Right lobe of liver (tissue), 6 donors: ENCODE results near the gene KIF13A. TPM values are rescaled to one million over a fixed set of nuclear protein-coding genes. Genes with fewer than 3 reads are reported as not detected.
A peak's percentile ranks its signal among the peaks of the same experiment; 100 is the strongest.

Source experiments
- ATAC-seq, 4 donors: fragments of 200-7000 bp; cut with Tn5 transposase; one replicate each; pipeline ENCODE4 v1.9.1; 2020; ENCODE audit warnings: mild to moderate bottlenecking in 4 of 4, moderate library complexity in 4 of 4
- DNase-seq, 3 donors: peaks; one replicate each; pipeline ENCODE4 v3.0.0-alpha.2; 2020
- H3K27ac ChIP-seq, 3 donors: fragments of 200-600 bp; one replicate each; pipeline ENCODE4 v1.8.0; 2022
- H3K27me3 ChIP-seq, 2 donors: fragments of 200-600 bp; one replicate each; pipeline ENCODE4 v1.8.0; 2022
- H3K36me3 ChIP-seq, 4 donors: fragments of 200-600 bp; sonication (generic) in 1 of 4; one replicate each; pipeline versions ENCODE4 v1.5.1 to v1.8.0; 2017 to 2022; ENCODE audit warnings: control low read depth in 1 of 4
- H3K4me1 ChIP-seq, 4 donors: fragments of 200-600 bp; sonication (generic) in 1 of 4; one replicate each; pipeline versions ENCODE4 v1.5.1 to v1.8.0; 2017 to 2022; ENCODE audit warnings: control low read depth in 1 of 4
- H3K4me3 ChIP-seq, 3 donors: fragments of 200-600 bp; one replicate each; pipeline ENCODE4 v1.8.0; 2022
- H3K9me3 ChIP-seq, 4 donors: fragments of 200-600 bp; sonication (generic) in 1 of 4; one replicate each; pipeline versions ENCODE4 v1.5.1 to v1.8.0; 2017 to 2022; ENCODE audit warnings: control low read depth in 1 of 4
- POLR2A ChIP-seq: fragments of 450-650 bp; IDR thresholded peaks from one replicate; pipeline ENCODE4 v1.6.1; 2017; ENCODE audit warnings: antibody characterized with exemption, mild to moderate bottlenecking
- WGBS: methylation state at CpG from one replicate; pipeline ENCODE4 v1.1.6; 2018; ENCODE audit warnings: low coverage, low lambda C conversion rate; ENCODE audit not compliant: insufficient coverage; ENCODE audit errors: missing lambda C conversion rate; 5-methylcytosine and 5-hydroxymethylcytosine counted together
- intact Hi-C, 2 donors: fragments of 100-400 bp; cut with DNase I; formaldehyde crosslinking; loops; one replicate each; pipeline versions ENCODE4 v1.11.2 to v1.14.1; 2022
- total RNA-seq, 6 experiments: library from RNA; depleted of rRNA in 2 of 6; stranded (reverse); fragments of >200 nt in 2 of 6; fragmentation: NEBNext Ultra II Directional in 3 of 6; extraction: Animal tissue kit (Norgen Biotek cat#: 25700) in 3 of 6; gene quantifications; one replicate each; pipeline versions ENCODE4 v1.1.0 to v1.2.4, GENCODE V29; 2016 to 2023
- TF ChIP-seq, protein P1 (sequence below), 4 donors: fragments of 200-600 bp in 3 of 4; fragments of 450-650 bp in 1 of 4; IDR thresholded peaks; one replicate each; pipeline versions ENCODE4 v1.5.1 to v1.8.0; 2016 to 2022; ENCODE audit warnings: antibody characterized with exemption in 4 of 4, mild to moderate bottlenecking in 2 of 4
- donor health status: DM: no; HTN: yes; CAD: no.
- donor health status: DM: no; HTN: no; CAD: no.
- donor health status: DM: no; HTN: no; CAD: no.
- donor health status: DM: no; HTN: yes; CAD: no.
- donor health status: DM: no; HTN: yes; CAD: no.

KIF13A gene
- total RNA-seq, 6 experiments from 2014 or later: 17.7 to 19.4 (median 18.4) TPM

DNA sequence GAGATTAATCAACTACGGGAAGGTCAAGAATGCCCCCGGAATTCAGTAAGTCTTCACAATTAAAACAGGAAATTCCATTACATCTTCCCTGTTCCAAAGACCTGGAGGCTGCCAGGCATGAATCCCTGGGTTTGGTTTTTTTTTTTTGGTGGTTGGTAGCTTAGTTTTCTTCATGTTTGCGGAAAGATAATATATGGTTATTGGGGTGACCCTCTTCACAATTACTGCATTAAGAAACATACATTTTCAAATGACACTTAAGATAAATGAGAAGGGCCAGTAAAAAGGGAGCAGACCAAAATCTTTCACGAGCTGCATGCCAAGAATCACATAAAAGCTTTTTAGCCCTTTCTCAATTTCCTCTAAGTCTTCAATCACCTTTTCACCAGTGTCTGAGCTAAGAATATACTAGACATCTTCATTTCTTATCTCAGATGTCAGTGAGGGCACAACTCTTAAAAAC is 64.0 kb downstream of the KIF13A start:
- intact Hi-C loops: no loop called here
- Histone ChIP-seq H3K27me3 (no peaks in the 10 kb centered on the region), H3K27ac (no peak overlapping the region), H3K4me1 (no peaks in the 10 kb centered on the region), H3K9me3 (no peaks in the 10 kb centered on the region), H3K4me3 (no peak overlapping the region), H3K36me3 (no peaks in the 10 kb centered on the region)
- TF ChIP-seq, protein P1, sequence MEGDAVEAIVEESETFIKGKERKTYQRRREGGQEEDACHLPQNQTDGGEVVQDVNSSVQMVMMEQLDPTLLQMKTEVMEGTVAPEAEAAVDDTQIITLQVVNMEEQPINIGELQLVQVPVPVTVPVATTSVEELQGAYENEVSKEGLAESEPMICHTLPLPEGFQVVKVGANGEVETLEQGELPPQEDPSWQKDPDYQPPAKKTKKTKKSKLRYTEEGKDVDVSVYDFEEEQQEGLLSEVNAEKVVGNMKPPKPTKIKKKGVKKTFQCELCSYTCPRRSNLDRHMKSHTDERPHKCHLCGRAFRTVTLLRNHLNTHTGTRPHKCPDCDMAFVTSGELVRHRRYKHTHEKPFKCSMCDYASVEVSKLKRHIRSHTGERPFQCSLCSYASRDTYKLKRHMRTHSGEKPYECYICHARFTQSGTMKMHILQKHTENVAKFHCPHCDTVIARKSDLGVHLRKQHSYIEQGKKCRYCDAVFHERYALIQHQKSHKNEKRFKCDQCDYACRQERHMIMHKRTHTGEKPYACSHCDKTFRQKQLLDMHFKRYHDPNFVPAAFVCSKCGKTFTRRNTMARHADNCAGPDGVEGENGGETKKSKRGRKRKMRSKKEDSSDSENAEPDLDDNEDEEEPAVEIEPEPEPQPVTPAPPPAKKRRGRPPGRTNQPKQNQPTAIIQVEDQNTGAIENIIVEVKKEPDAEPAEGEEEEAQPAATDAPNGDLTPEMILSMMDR (IDR thresholded peaks at IDR 0.05): no peak
- TF ChIP-seq POLR2A: no peak
- 67% methylated on average over 4 of the region's 4 CpGs for WGBS
- peak in 1 of 4 donors; percentile 21 for ATAC-seq
- no peak for DNase-seq

DNA sequence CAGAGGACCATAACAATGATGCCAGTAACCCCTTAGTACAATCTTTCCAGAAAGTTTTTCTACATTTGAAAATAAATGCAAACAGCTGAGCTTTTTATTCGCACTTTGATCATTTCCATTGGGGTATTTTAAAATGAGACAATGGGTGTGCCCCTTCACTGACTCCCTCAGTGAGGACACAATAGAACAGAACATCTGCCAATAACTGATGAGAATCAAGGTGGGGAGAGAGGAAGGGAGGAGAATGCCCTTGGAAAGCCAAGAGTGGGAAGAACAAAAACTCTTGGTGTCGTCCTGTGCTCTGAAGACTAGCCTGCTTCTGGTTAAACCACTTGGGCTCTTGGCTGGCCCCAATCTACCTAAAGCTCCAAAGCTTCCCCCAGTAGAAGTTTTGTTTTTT is 66.0 kb downstream of the KIF13A start:
- intact Hi-C loops: no loop called here
- Histone ChIP-seq H3K27me3 (no peaks in the 10 kb centered on the region), H3K36me3 (no peaks in the 10 kb centered on the region), H3K4me3 (no peak overlapping the region), H3K9me3 (no peaks in the 10 kb centered on the region), H3K4me1 (no peaks in the 10 kb centered on the region), H3K27ac (no peak overlapping the region)
- no peak for ATAC-seq
- DNase-seq: no peak
- 97% methylated on average over 2 of the region's 2 CpGs for WGBS
- TF ChIP-seq, protein P1 (IDR thresholded peaks at IDR 0.05): no peak
- TF ChIP-seq POLR2A: no peak

DNA sequence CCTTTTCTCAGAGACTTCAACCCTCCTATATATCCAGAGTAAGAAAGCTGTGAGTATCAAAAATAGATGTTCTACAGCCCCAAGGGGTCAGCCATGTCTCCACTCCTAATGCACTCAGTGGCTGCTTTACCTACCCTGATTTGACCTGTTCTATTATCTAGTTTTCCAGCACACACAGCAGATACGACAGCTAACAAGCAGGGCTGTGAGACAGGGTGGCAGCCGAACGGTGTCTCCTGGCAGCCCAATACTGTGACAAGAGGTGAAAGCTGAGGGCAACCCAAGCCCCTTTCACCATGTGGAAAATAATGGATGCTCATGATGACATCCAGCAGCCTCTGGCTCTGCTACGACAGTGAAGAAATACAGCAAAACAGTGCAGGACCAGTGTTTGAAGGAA is 67.9 kb downstream of the KIF13A start:
- no peaks in the 10 kb centered on the region for H3K9me3 ChIP-seq
- H3K27ac ChIP-seq: no peak overlapping the region
- H3K36me3 ChIP-seq: no peaks in the 10 kb centered on the region
- WGBS: 95% methylated on average over 4 of the region's 4 CpGs
- DNase-seq (no peak), ATAC-seq (no peak)
- H3K4me3 ChIP-seq: no peak overlapping the region
- TF ChIP-seq, protein P1 (IDR thresholded peaks at IDR 0.05): no peak
- no peak for TF ChIP-seq POLR2A
- no peaks in the 10 kb centered on the region for H3K4me1 ChIP-seq
- intact Hi-C loops: no loop called here
- no peaks in the 10 kb centered on the region for H3K27me3 ChIP-seq

DNA sequence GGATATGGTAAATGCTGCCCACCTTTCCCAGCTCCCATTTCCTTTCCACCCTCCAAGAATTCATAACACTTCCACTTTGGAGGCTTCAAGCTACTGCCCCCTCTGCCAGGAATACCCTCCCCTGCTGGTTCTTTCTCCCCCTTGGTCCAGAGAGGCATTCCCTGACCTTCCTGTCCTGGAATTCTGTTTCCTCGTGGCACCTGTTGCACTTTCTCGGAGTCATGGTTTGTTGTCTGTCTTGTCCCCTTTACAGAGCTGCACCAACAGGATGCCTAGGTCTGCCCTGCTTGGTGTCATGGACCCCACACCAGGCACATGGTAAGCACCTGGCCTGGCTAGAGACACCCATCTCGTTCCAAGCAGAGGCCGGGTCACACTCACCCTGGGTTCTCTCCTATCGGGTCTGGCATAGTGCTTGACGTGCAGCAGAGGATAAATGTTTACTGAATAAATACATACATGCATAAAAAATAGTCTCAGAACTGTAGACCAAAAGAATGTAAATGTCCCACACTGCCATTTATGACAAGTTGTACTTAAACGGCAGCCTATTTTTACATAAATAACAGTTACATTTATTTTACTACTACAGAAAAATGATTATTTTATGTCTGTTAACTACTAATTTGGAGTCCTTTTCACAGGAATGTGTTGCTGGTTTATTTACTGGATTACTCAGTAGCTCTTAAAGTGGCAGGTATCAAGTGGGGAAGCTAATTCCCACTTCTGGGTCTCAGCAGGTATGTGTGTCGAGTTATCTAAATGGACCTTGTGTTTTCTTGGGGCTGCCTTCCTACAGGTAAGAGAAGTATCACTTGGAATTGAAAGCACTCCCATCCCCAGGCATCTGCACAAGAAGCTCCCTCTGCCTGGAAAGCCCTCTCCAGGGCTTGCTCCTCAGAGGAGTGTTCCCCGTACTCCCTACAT is 69.3 kb downstream of the KIF13A start:
- H3K36me3 ChIP-seq: no peaks in the 10 kb centered on the region
- ATAC-seq (peak in 1 of 4 donors; percentile 36), DNase-seq (no peak)
- TF ChIP-seq POLR2A: no peak
- TF ChIP-seq, protein P1 (IDR thresholded peaks at IDR 0.05): no peak
- H3K9me3 ChIP-seq: no peaks in the 10 kb centered on the region
- intact Hi-C loops: no loop called here
- no peaks in the 10 kb centered on the region for H3K4me1 ChIP-seq
- 85% methylated on average over 9 of the region's 9 CpGs for WGBS
- no peak overlapping the region for H3K4me3 ChIP-seq
- no peak overlapping the region for H3K27ac ChIP-seq
- H3K27me3 ChIP-seq: no peaks in the 10 kb centered on the region
